Common myeloid progenitor, CD34-positive (primary cell): ENCODE results near the gene ZNF212.

Experiments
- CTCF ChIA-PET: fragments of 350-600 bp; sonication (Branson Sonifier 250); formaldehyde crosslinking; loops from one replicate; lab custom pipeline; 2021; ENCODE audit warnings: antibody characterized with exemption; lab: Charles Lee
- POLR2A ChIA-PET: fragments of 350-600 bp; sonication (Branson Sonifier 250); formaldehyde crosslinking; loops from one replicate; lab custom pipeline; 2021; ENCODE audit warnings: antibody characterized with exemption; lab: Charles Lee
- DNase-seq, 3 donors: peaks; one replicate each; pipeline versions ENCODE4 v3.0.0 to v3.0.0-alpha.2; 2013
- H3K27ac ChIP-seq, 2 experiments: 1 replicate in 1 of 2; 2 replicates in 1 of 2; pipeline ENCODE4 v1.7.0; 2013; ENCODE audit warnings: inconsistent platforms in 2 of 2, low read length in 2 of 2, mild to moderate bottlenecking in 2 of 2, low read depth in 1 of 2, moderate library complexity in 1 of 2; ENCODE audit not compliant: severe bottlenecking in 2 of 2, insufficient read depth in 1 of 2, poor library complexity in 1 of 2
- H3K27me3 ChIP-seq, 5 experiments: replicated peaks in 2 of 5; 1 replicate in 3 of 5; 2 replicates in 2 of 5; pipeline versions ENCODE4 v1.6.1 to v1.7.0; 2013; ENCODE audit warnings: low read length in 4 of 5, mild to moderate bottlenecking in 2 of 5, moderate library complexity in 2 of 5, inconsistent platforms in 1 of 5; ENCODE audit not compliant: insufficient read depth in 5 of 5, control insufficient read depth in 4 of 5
- H3K36me3 ChIP-seq, 4 experiments: 1 replicate in 2 of 4; 2 replicates in 2 of 4; pipeline versions ENCODE4 v1.6.1 to v1.7.0; 2013; ENCODE audit warnings: low read length in 3 of 4, control low read depth in 1 of 4, mild to moderate bottlenecking in 1 of 4; ENCODE audit not compliant: control insufficient read depth in 4 of 4, insufficient read depth in 4 of 4
- H3K4me1 ChIP-seq, 4 experiments: 1 replicate in 3 of 4; 2 replicates in 1 of 4; pipeline versions ENCODE4 v1.6.1 to v1.7.1; 2013; ENCODE audit warnings: low read length in 3 of 4, mild to moderate bottlenecking in 3 of 4, control low read depth in 1 of 4, inconsistent platforms in 1 of 4, moderate library complexity in 1 of 4; ENCODE audit not compliant: control insufficient read depth in 4 of 4, insufficient read depth in 4 of 4; ENCODE audit errors: control extremely low read depth in 1 of 4
- H3K4me3 ChIP-seq, 7 experiments: 1 replicate in 4 of 7; 2 replicates in 3 of 7; pipeline versions ENCODE4 v1.5.1 to v1.7.0; 2013; ENCODE audit warnings: mild to moderate bottlenecking in 7 of 7, low read length in 6 of 7, moderate library complexity in 6 of 7, inconsistent platforms in 2 of 7, low read depth in 2 of 7, control low read depth in 1 of 7; ENCODE audit not compliant: insufficient read depth in 4 of 7, control insufficient read depth in 1 of 7; ENCODE audit errors: extremely low read depth in 1 of 7
- H3K9me3 ChIP-seq, 5 experiments: 1 replicate in 4 of 5; 2 replicates in 1 of 5; pipeline versions ENCODE4 v1.6.1 to v1.7.1; 2013; ENCODE audit warnings: low read length in 4 of 5, mild to moderate bottlenecking in 2 of 5, inconsistent platforms in 1 of 5, low read depth in 1 of 5, moderate library complexity in 1 of 5; ENCODE audit not compliant: control insufficient read depth in 4 of 5, insufficient read depth in 2 of 5; ENCODE audit errors: control extremely low read depth in 1 of 5
- WGBS: methylation state at CpG from one replicate; pipeline ENCODE4 v1.1.5; 2013; ENCODE audit not compliant: insufficient coverage; 5-methylcytosine and 5-hydroxymethylcytosine counted together

Gene ZNF212

GRCh38 chr7:149302222-149302621, 62.8 kb downstream of the ZNF212 start:
- no peak for DNase-seq
- Histone ChIP-seq H3K36me3 (no peaks in the 10 kb centered on the region), H3K4me3 (no peak overlapping the region), H3K4me1 (no peaks in the 10 kb centered on the region), H3K27me3 (no peaks in the 10 kb centered on the region), H3K27ac (no peak overlapping the region), H3K9me3 (peaks cover 0 to 4% (median 0%) of the 10 kb centered on the region in 5 experiments)
- POLR2A ChIA-PET, result no interaction called here
- 95% methylated on average over 12 of the region's 12 CpGs for WGBS
- CTCF ChIA-PET, result no interaction called here

- POLR2A ChIA-PET, result no interaction called here
- no peak for DNase-seq
- Histone ChIP-seq H3K27me3 (no peaks in the 10 kb centered on the region), H3K36me3 (no peaks in the 10 kb centered on the region), H3K27ac (no peak overlapping the region), H3K4me3 (no peak overlapping the region), H3K4me1 (no peaks in the 10 kb centered on the region), H3K9me3 (peaks cover 0 to 4% (median 0%) of the 10 kb centered on the region in 5 experiments)
- WGBS, result 89% methylated on average over 1 of the region's 2 CpGs
- CTCF ChIA-PET, result no interaction called here
Measured at GRCh38 chr7:149302865-149303264, 63.4 kb downstream of the ZNF212 start.

GRCh38 chr7:149304006-149304405, 64.6 kb downstream of the ZNF212 start:
- WGBS, result 100% methylated on average over 4 of the region's 7 CpGs
- Histone ChIP-seq H3K4me1 (no peaks in the 10 kb centered on the region), H3K4me3 (no peak overlapping the region), H3K9me3 (no peaks in the 10 kb centered on the region), H3K36me3 (no peaks in the 10 kb centered on the region), H3K27me3 (no peaks in the 10 kb centered on the region), H3K27ac (no peak overlapping the region)
- ChIA-PET POLR2A (no interaction called here), CTCF (no interaction called here)
- DNase-seq, result no peak
